ENCODE data around the gene SFXN3. TPM values are rescaled to one million over a fixed set of nuclear protein-coding genes. Genes with fewer than 3 reads are reported as not detected.

Gene SFXN3
- total and polyA plus RNA-seq, 2 of the 13 experiments (the other 11 are each of a cell fraction or from before 2014, with no cell fraction given): 16.8 to 71.5 TPM

DNA sequence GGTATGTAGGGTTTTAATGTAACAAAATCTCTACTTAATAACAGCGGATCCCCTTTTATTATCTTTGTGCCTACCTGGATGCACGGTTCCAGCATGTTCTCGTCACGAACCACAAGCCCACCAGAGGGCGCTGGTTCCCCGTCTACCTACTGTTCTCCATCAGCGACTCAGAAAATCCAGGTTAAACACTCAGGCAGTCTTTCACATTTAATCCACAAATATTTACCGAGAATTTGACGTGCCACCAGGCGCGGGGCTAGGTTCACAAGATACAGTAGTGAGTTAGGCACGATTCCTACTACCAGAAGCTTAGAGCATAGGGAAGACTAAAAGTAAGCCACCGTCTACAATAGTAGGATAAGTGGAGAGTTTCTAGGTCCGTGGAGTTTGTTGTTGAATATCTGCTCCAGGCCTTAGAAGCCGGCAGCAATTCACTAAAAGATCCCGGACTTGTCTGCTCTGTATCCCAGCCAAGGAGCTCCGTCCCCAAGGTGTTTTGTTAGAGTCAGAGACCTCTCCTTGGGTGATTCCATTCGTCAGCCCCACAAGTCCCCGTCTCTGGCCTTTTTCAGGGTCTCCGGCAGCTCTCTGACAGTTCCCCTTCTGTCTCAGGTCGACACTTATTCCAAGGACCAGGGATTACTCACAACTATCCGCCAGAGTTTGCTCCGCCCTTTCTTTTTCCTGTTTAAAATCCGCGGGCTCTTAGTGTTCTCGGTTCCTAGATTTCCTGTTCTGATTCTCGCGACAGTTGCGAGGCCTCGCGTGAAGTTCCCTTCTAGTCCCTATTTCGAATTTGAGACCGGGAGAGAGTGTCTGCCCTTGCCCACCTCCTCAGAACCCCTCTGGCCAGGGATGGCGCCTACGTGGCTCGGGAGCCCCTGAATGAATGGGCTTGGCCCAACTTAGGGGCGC lies 29.3 kb downstream of the SFXN3 start (continued):
- TF ChIP-seq, protein P1, sequence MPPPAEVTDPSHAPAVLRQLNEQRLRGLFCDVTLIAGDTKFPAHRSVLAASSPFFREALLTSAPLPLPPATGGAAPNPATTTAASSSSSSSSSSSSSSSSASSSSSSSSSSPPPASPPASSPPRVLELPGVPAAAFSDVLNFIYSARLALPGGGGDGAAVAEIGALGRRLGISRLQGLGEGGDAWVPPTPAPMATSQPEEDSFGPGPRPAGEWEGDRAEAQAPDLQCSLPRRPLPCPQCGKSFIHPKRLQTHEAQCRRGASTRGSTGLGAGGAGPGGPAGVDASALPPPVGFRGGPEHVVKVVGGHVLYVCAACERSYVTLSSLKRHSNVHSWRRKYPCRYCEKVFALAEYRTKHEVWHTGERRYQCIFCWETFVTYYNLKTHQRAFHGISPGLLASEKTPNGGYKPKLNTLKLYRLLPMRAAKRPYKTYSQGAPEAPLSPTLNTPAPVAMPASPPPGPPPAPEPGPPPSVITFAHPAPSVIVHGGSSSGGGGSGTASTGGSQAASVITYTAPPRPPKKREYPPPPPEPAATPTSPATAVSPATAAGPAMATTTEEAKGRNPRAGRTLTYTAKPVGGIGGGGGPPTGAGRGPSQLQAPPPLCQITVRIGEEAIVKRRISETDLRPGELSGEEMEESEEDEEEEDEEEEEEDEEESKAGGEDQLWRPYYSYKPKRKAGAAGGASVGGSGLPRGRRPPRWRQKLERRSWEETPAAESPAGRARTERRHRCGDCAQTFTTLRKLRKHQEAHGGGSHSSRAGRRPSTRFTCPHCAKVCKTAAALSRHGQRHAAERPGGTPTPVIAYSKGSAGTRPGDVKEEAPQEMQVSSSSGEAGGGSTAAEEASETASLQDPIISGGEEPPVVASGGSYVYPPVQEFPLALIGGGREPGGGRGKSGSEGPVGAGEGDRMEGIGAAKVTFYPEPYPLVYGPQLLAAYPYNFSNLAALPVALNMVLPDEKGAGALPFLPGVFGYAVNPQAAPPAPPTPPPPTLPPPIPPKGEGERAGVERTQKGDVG (CRISPR knock-in tag; IDR thresholded peaks at IDR 0.05; ENCODE audit: borderline replicate concordance): no peak
- TF ChIP-seq ZNF788 (CRISPR knock-in tag; IDR thresholded peaks at IDR 0.05; ENCODE audit: borderline replicate concordance) (no peak), SNRNP70 (IDR thresholded peaks at IDR 0.05; ENCODE audit: low read depth, low read length) (no peak), U2AF1 (optimal IDR thresholded peaks at IDR 0.05; ENCODE audit: low read depth, low read length) (no peak), THAP11 (CRISPR knock-in tag; IDR thresholded peaks at IDR 0.05) (no peak), ZNF484 (CRISPR knock-in tag; IDR thresholded peaks at IDR 0.05; ENCODE audit: borderline replicate concordance, low read depth) (no peak), ZNF766 (CRISPR knock-in tag; IDR thresholded peaks at IDR 0.05; ENCODE audit: borderline replicate concordance) (no peak), TOE1 (CRISPR knock-in tag; IDR thresholded peaks at IDR 0.05) (no peak; the same call in 1 of the 2 replicates), ZNF274 (CRISPR knock-in tag; IDR thresholded peaks at IDR 0.05) (no peak), KDM1A (CRISPR knock-in tag; IDR thresholded peaks at IDR 0.05) (no peak), PAF1 (CRISPR knock-in tag; IDR thresholded peaks at IDR 0.05) (no peak), ARNT (IDR thresholded peaks at IDR 0.05) (no peak), SP140L (CRISPR knock-in tag; IDR thresholded peaks at IDR 0.05; ENCODE audit: borderline replicate concordance) (no peak), KDM5A (IDR thresholded peaks at IDR 0.05; ENCODE audit: borderline replicate concordance, low read length) (peak; percentile 95), ISX (CRISPR knock-in tag; conservative IDR thresholded peaks at IDR 0.05) (no peak), ZFAT (CRISPR knock-in tag; conservative IDR thresholded peaks at IDR 0.05) (no peak)
- TF ChIP-seq, protein P2, sequence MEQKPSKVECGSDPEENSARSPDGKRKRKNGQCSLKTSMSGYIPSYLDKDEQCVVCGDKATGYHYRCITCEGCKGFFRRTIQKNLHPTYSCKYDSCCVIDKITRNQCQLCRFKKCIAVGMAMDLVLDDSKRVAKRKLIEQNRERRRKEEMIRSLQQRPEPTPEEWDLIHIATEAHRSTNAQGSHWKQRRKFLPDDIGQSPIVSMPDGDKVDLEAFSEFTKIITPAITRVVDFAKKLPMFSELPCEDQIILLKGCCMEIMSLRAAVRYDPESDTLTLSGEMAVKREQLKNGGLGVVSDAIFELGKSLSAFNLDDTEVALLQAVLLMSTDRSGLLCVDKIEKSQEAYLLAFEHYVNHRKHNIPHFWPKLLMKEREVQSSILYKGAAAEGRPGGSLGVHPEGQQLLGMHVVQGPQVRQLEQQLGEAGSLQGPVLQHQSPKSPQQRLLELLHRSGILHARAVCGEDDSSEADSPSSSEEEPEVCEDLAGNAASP (CRISPR knock-in tag; IDR thresholded peaks at IDR 0.05; ENCODE audit: borderline replicate concordance): no peak
- TF ChIP-seq, protein P3, sequence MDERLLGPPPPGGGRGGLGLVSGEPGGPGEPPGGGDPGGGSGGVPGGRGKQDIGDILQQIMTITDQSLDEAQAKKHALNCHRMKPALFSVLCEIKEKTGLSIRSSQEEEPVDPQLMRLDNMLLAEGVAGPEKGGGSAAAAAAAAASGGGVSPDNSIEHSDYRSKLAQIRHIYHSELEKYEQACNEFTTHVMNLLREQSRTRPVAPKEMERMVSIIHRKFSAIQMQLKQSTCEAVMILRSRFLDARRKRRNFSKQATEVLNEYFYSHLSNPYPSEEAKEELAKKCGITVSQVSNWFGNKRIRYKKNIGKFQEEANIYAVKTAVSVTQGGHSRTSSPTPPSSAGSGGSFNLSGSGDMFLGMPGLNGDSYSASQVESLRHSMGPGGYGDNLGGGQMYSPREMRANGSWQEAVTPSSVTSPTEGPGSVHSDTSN (CRISPR knock-in tag; IDR thresholded peaks at IDR 0.05): no peak
- TF ChIP-seq, protein P4, sequence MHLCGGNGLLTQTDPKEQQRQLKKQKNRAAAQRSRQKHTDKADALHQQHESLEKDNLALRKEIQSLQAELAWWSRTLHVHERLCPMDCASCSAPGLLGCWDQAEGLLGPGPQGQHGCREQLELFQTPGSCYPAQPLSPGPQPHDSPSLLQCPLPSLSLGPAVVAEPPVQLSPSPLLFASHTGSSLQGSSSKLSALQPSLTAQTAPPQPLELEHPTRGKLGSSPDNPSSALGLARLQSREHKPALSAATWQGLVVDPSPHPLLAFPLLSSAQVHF (CRISPR knock-in tag; IDR thresholded peaks at IDR 0.05): 0 out of 2 replicates have a peak, but pooled peaks have one; percentile 6
- TF ChIP-seq, protein P5, sequence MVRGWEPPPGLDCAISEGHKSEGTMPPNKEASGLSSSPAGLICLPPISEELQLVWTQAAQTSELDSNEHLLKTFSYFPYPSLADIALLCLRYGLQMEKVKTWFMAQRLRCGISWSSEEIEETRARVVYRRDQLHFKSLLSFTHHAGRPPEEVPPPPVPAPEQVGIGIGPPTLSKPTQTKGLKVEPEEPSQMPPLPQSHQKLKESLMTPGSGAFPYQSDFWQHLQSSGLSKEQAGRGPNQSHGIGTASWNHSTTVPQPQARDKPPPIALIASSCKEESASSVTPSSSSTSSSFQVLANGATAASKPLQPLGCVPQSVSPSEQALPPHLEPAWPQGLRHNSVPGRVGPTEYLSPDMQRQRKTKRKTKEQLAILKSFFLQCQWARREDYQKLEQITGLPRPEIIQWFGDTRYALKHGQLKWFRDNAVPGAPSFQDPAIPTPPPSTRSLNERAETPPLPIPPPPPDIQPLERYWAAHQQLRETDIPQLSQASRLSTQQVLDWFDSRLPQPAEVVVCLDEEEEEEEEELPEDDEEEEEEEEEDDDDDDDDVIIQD (CRISPR knock-in tag; IDR thresholded peaks at IDR 0.05; ENCODE audit: low read depth): no peak
